HEK293 (cell line): ENCODE measurements around the gene SRRM5.

Experiments used
- ATF2 ChIP-seq: fragments of 450-650 bp; formaldehyde crosslinking; IDR thresholded peaks from 2 replicates; pipeline ENCODE4 v1.5.1; 2016; ENCODE audit warnings: missing biosample characterization, missing genetic modification characterization, low read depth
- BCL11B ChIP-seq: fragments of 450-650 bp; formaldehyde crosslinking; IDR thresholded peaks from 2 replicates; pipeline ENCODE4 v1.5.1; 2016; ENCODE audit warnings: low read depth, missing biosample characterization, missing genetic modification characterization
- IKZF3 ChIP-seq: fragments of 450-650 bp; IDR thresholded peaks from 2 replicates; pipeline ENCODE4 v1.5.0; 2018; ENCODE audit warnings: missing biosample characterization, mild to moderate bottlenecking, missing genetic modification characterization, moderate library complexity
- KLF16 ChIP-seq: fragments of 450-650 bp; formaldehyde crosslinking; IDR thresholded peaks from 2 replicates; pipeline ENCODE4 v1.5.1; 2017; ENCODE audit warnings: missing biosample characterization, missing genetic modification characterization
- KLF17 ChIP-seq: fragments of 450-650 bp; formaldehyde crosslinking; IDR thresholded peaks from 2 replicates; pipeline ENCODE4 v1.5.1; 2016; ENCODE audit warnings: missing biosample characterization, missing genetic modification characterization
- KLF9 ChIP-seq: fragments of 450-650 bp; formaldehyde crosslinking; IDR thresholded peaks from 2 replicates; pipeline ENCODE4 v1.5.1; 2016; ENCODE audit warnings: missing biosample characterization, missing genetic modification characterization, low read depth
- OVOL3 ChIP-seq: fragments of 450-650 bp; formaldehyde crosslinking; IDR thresholded peaks from 2 replicates; pipeline ENCODE4 v1.5.1; 2016; ENCODE audit warnings: missing biosample characterization, missing genetic modification characterization
- SP2 ChIP-seq: fragments of 450-650 bp; formaldehyde crosslinking; IDR thresholded peaks from 2 replicates; pipeline ENCODE4 v1.5.1; 2016; ENCODE audit warnings: missing biosample characterization, missing genetic modification characterization
- ZBTB44 ChIP-seq: fragments of 450-650 bp; IDR thresholded peaks from 2 replicates; pipeline ENCODE4 v1.5.1; 2018; ENCODE audit warnings: missing biosample characterization, mild to moderate bottlenecking, missing genetic modification characterization
- ZEB2 ChIP-seq: fragments of 450-650 bp; formaldehyde crosslinking; IDR thresholded peaks from 2 replicates; pipeline ENCODE4 v1.5.1; 2016; ENCODE audit warnings: missing biosample characterization, missing genetic modification characterization
- ZNF132 ChIP-seq: fragments of 450-650 bp; formaldehyde crosslinking; IDR thresholded peaks from 2 replicates; pipeline ENCODE4 v1.5.1; 2017; ENCODE audit warnings: missing biosample characterization, missing genetic modification characterization, borderline replicate concordance
- ZNF16 ChIP-seq: fragments of 450-650 bp; formaldehyde crosslinking; IDR thresholded peaks from 2 replicates; pipeline ENCODE4 v1.5.1; 2016; ENCODE audit warnings: low read depth, missing biosample characterization, missing genetic modification characterization
- ZNF174 ChIP-seq: fragments of 450-650 bp; formaldehyde crosslinking; IDR thresholded peaks from 2 replicates; pipeline ENCODE4 v1.5.0; 2017; ENCODE audit warnings: missing biosample characterization, mild to moderate bottlenecking, missing genetic modification characterization
- ZNF214 ChIP-seq: fragments of 450-650 bp; formaldehyde crosslinking; IDR thresholded peaks from 2 replicates; pipeline ENCODE4 v1.5.1; 2017; ENCODE audit warnings: missing biosample characterization, mild to moderate bottlenecking, missing genetic modification characterization, borderline replicate concordance
- ZNF335 ChIP-seq: fragments of 450-650 bp; formaldehyde crosslinking; conservative IDR thresholded peaks from 2 replicates; pipeline ENCODE4 v1.5.1; 2016; ENCODE audit warnings: missing biosample characterization, missing genetic modification characterization
- ZNF366 ChIP-seq: fragments of 450-650 bp; formaldehyde crosslinking; conservative IDR thresholded peaks from 2 replicates; pipeline ENCODE4 v1.5.1; 2016; ENCODE audit warnings: missing biosample characterization, missing genetic modification characterization
- ZNF404 ChIP-seq: fragments of 450-650 bp; formaldehyde crosslinking; IDR thresholded peaks from 2 replicates; pipeline ENCODE4 v1.5.1; 2017; ENCODE audit warnings: missing biosample characterization, missing genetic modification characterization
- ZNF518A ChIP-seq: fragments of 450-650 bp; formaldehyde crosslinking; conservative IDR thresholded peaks from 2 replicates; pipeline ENCODE4 v1.5.1; 2016; ENCODE audit warnings: low read depth, missing biosample characterization, missing genetic modification characterization
- ZNF521 ChIP-seq: fragments of 450-650 bp; formaldehyde crosslinking; IDR thresholded peaks from 2 replicates; pipeline ENCODE4 v1.5.1; 2017; ENCODE audit warnings: missing biosample characterization, mild to moderate bottlenecking, missing genetic modification characterization
- ZNF560 ChIP-seq: fragments of 450-650 bp; formaldehyde crosslinking; IDR thresholded peaks from 2 replicates; pipeline ENCODE4 v1.5.1; 2017; ENCODE audit warnings: missing biosample characterization, missing genetic modification characterization, borderline replicate concordance
- ZNF600 ChIP-seq: fragments of 450-650 bp; formaldehyde crosslinking; IDR thresholded peaks from 2 replicates; pipeline ENCODE4 v1.5.1; 2016; ENCODE audit warnings: missing biosample characterization, missing genetic modification characterization
- ZNF610 ChIP-seq: fragments of 450-650 bp; formaldehyde crosslinking; IDR thresholded peaks from 2 replicates; pipeline ENCODE4 v1.5.1; 2016; ENCODE audit warnings: missing biosample characterization, missing genetic modification characterization, borderline replicate concordance
- ZNF639 ChIP-seq: fragments of 450-650 bp; formaldehyde crosslinking; IDR thresholded peaks from 2 replicates; pipeline ENCODE4 v1.5.1; 2016; ENCODE audit warnings: missing biosample characterization, missing genetic modification characterization
- ZNF660 ChIP-seq: fragments of 450-650 bp; IDR thresholded peaks from 2 replicates; pipeline ENCODE4 v1.5.1; 2018; ENCODE audit warnings: missing biosample characterization, mild to moderate bottlenecking, missing genetic modification characterization
- ZNF792 ChIP-seq: fragments of 450-650 bp; formaldehyde crosslinking; IDR thresholded peaks from 2 replicates; pipeline ENCODE4 v1.5.1; 2016; ENCODE audit warnings: missing biosample characterization, missing genetic modification characterization
- ZSCAN5A ChIP-seq: fragments of 450-650 bp; formaldehyde crosslinking; IDR thresholded peaks from 2 replicates; pipeline ENCODE4 v1.5.1; 2016; ENCODE audit warnings: missing biosample characterization, missing genetic modification characterization
- ZXDB ChIP-seq: fragments of 450-650 bp; formaldehyde crosslinking; IDR thresholded peaks from 2 replicates; pipeline ENCODE4 v1.5.1; 2016; ENCODE audit warnings: missing biosample characterization, missing genetic modification characterization

Gene SRRM5

GRCh38 chr19:43619262-43620060 lies 7.6 kb downstream of the SRRM5 start, which contains the start of gene ZNF428 (continued):
- TF ChIP-seq ZNF174 (tag by site-specific recombination) (no peak), ZNF600 (tag by site-specific recombination) (peak; percentile 90), ZNF521 (tag by site-specific recombination) (no peak), ZNF214 (no peak), ZNF660 (tag by site-specific recombination) (0 out of 2 replicates have a peak, but pooled peaks have one; percentile 84), ZNF639 (tag by site-specific recombination) (peak; percentile 70; the same call in 1 of the 2 replicates), ZNF518A (tag by site-specific recombination) (peak; percentile 53; the same call in 1 of the 2 replicates), ZNF366 (tag by site-specific recombination) (0 out of 2 replicates have a peak, but pooled peaks have one; percentile 62), ZNF560 (tag by site-specific recombination) (peak; percentile 95; the same call in 1 of the 2 replicates), KLF9 (tag by site-specific recombination) (peak; percentile 68), BCL11B (tag by site-specific recombination) (peak; percentile 71; the same call in 1 of the 2 replicates), ZNF16 (tag by site-specific recombination) (no peak), ZNF335 (peak; percentile 86), ZSCAN5A (tag by site-specific recombination) (peak; percentile 88; the same call in 1 of the 2 replicates), KLF17 (tag by site-specific recombination) (peak; percentile 27; the same call in 1 of the 2 replicates), SP2 (tag by site-specific recombination) (peak; percentile 48; the same call in 1 of the 2 replicates), ZNF610 (tag by site-specific recombination) (peak; percentile 92), ZNF404 (tag by site-specific recombination) (no peak), OVOL3 (0 out of 2 replicates have a peak, but pooled peaks have one; percentile 46), ZNF132 (tag by site-specific recombination) (no peak), KLF16 (tag by site-specific recombination) (peak; percentile 81), ZXDB (tag by site-specific recombination) (peak; percentile 97), ZNF792 (peak; percentile 62), ZEB2 (tag by site-specific recombination) (peak; percentile 98), ZBTB44 (tag by site-specific recombination) (peak; percentile 80), ATF2 (tag by site-specific recombination) (0 out of 2 replicates have a peak, but pooled peaks have one; percentile 1), IKZF3 (tag by site-specific recombination) (peak; percentile 98)
